Astrocyte (in vitro differentiated cells and primary cell): ENCODE results near the gene ATP5PO.

ENCODE experiments used
- CTCF ChIP-seq: IDR thresholded peaks from 2 replicates; pipeline ENCODE4 v1.5.1; 2011; ENCODE audit warnings: low read depth, mild to moderate bottlenecking, inconsistent platforms, low read length, moderate library complexity; ENCODE audit not compliant: insufficient read depth
- EZH2 ChIP-seq: IDR thresholded peaks from 2 replicates; pipeline ENCODE4 v1.6.1; 2012; ENCODE audit warnings: mild to moderate bottlenecking, low read length, inconsistent platforms; ENCODE audit not compliant: insufficient read depth

- TF ChIP-seq EZH2 (no peak), CTCF (no peak)
Observed at GRCh38 chr21:33896691-33897090, 18.9 kb downstream of the ATP5PO start.
